Glomerular visceral epithelial cell (primary cell): ENCODE data around the gene GCKR.
A peak's percentile ranks its signal among the peaks of the same experiment; 100 is the strongest.
"Not testable (repeated sequence)": the region's sequence is repeated elsewhere in the genome, so short reads cannot be mapped to it uniquely, and the experiment has no call there.

Source experiments
- DNase-seq: peaks from one replicate; pipeline ENCODE4 v3.0.0-alpha.2; 2016; ENCODE audit errors: extremely low spot score

Gene GCKR

GRCh38 chr2:27509326-27509725 is 12.7 kb downstream of the GCKR start:
- DNase-seq: no peak

- no peak for DNase-seq
Measured at GRCh38 chr2:27518113-27518781, 21.6 kb downstream of the GCKR start.

GRCh38 chr2:27518782-27519113 is 22.1 kb downstream of the GCKR start:
- no peak for DNase-seq

GRCh38 chr2:27520316-27520715 is 23.7 kb downstream of the GCKR start:
- DNase-seq: no peak

- DNase-seq: no peak
Measured at GRCh38 chr2:27522400-27522945, 25.8 kb downstream of the GCKR start.

- DNase-seq: no peak
Measured at GRCh38 chr2:27527182-27527581, 30.5 kb downstream of the GCKR start.

GRCh38 chr2:27531983-27532382 is 35.3 kb downstream of the GCKR start:
- DNase-seq: no peak

- DNase-seq: no peak
Measured at GRCh38 chr2:27537287-27537686, 40.6 kb downstream of the GCKR start.

GRCh38 chr2:27538839-27539450 is 42.3 kb downstream of the GCKR start:
- DNase-seq: not testable (repeated sequence)

GRCh38 chr2:27539649-27540048 is 43.0 kb downstream of the GCKR start:
- not testable (repeated sequence) for DNase-seq

GRCh38 chr2:27544143-27544821 is 47.6 kb downstream of the GCKR start:
- DNase-seq: no peak

- DNase-seq: no peak
Measured at GRCh38 chr2:27545348-27546141, 48.9 kb downstream of the GCKR start.

- DNase-seq: no peak
Measured at GRCh38 chr2:27549303-27549702, 52.7 kb downstream of the GCKR start.

- no peak for DNase-seq
Measured at GRCh38 chr2:27551514-27551913, 54.9 kb downstream of the GCKR start.

GRCh38 chr2:27552941-27553340 is 56.3 kb downstream of the GCKR start:
- no peak for DNase-seq

- not testable (repeated sequence) for DNase-seq
Measured at GRCh38 chr2:27554451-27554850, 57.8 kb downstream of the GCKR start.

- DNase-seq: no peak
Measured at GRCh38 chr2:27559228-27559627, 62.6 kb downstream of the GCKR start.

- no peak for DNase-seq
Measured at GRCh38 chr2:27561060-27561459, 64.4 kb downstream of the GCKR start.

GRCh38 chr2:27566628-27567027 is 70.0 kb downstream of the GCKR start:
- DNase-seq: peak; percentile 54

- no peak for DNase-seq
Measured at GRCh38 chr2:27569398-27569797, 72.8 kb downstream of the GCKR start.

- DNase-seq: no peak
Measured at GRCh38 chr2:27571197-27571596, 74.6 kb downstream of the GCKR start.

- DNase-seq: no peak
Measured at GRCh38 chr2:27571681-27572080, 75.0 kb downstream of the GCKR start.
